ENCODE measurements around the gene PRDM12.

Gene PRDM12

DNA sequence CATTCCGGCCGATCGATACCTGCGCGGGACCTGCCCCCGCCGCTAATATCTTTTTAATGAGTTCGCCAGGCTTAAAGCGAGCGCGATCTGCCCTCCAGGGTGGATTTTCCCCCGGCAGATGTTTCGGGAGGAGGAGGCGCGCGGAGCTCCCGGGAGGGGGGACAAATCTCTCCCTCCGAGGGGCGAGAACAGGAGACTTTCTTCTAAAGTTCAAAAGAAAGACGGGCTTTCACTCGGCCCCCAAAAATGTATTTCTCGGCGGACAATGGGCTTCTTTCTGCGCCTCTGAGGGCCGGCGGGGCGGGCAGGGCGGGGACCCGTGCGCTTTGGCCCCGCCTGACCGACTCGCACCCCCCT, 4.1 kb upstream of the PRDM12 start:
- CTCF ChIA-PET = no interaction called here
- POLR2A ChIA-PET (ENCODE audit: low non-redundant PET) = no interaction called here
- DNase-seq (ENCODE audit: low spot score) = no peak
- TF ChIP-seq, protein P1, sequence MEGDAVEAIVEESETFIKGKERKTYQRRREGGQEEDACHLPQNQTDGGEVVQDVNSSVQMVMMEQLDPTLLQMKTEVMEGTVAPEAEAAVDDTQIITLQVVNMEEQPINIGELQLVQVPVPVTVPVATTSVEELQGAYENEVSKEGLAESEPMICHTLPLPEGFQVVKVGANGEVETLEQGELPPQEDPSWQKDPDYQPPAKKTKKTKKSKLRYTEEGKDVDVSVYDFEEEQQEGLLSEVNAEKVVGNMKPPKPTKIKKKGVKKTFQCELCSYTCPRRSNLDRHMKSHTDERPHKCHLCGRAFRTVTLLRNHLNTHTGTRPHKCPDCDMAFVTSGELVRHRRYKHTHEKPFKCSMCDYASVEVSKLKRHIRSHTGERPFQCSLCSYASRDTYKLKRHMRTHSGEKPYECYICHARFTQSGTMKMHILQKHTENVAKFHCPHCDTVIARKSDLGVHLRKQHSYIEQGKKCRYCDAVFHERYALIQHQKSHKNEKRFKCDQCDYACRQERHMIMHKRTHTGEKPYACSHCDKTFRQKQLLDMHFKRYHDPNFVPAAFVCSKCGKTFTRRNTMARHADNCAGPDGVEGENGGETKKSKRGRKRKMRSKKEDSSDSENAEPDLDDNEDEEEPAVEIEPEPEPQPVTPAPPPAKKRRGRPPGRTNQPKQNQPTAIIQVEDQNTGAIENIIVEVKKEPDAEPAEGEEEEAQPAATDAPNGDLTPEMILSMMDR (conservative IDR thresholded peaks at IDR 0.05; ENCODE audit: low read depth) = no peak
- H3K27ac ChIP-seq = no peak overlapping the region

DNA sequence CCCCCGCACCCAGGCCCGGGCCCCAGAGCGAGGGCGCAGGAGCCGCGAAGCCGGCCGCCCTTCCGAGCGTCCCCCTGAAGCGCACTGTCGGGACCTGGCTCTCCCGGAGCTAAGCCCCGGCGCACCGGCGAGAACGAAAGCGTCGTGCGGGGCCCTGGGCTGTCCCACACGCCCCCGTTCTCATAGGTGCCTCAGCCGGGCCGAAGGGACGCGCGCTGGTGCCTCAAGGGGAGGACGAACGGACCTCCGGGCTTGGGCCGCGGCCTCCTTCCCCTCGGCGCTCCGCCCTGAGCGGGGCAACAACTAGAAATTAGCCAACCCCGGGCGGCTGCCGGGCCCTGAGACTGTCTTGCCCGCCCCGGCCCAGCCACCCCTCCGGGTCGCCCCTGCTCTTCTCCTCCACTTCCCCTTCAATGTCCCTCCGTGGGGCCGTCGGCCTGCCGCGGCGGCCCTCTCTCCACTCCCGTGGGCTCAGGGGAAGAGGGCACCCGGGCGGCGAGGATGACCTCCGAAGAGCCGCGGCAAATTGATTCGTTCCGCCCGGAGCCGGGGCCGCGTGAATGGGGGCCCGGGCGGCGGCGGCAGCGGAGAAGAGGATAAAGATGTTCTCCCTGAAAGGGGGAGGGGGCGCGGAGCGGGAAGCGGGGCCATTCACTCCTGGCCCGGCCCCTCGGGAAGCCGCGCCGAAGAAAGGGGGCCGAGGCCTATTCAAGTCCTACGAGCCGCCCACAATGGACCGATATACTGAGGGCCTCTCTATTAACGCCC, 3.5 kb upstream of the PRDM12 start:
- ChIA-PET CTCF (no interaction called here), POLR2A (ENCODE audit: low non-redundant PET) (no interaction called here)
- H3K27ac ChIP-seq = no peak overlapping the region
- TF ChIP-seq, protein P1 (conservative IDR thresholded peaks at IDR 0.05; ENCODE audit: low read depth) = no peak
- DNase-seq (ENCODE audit: low spot score) = no peak

DNA sequence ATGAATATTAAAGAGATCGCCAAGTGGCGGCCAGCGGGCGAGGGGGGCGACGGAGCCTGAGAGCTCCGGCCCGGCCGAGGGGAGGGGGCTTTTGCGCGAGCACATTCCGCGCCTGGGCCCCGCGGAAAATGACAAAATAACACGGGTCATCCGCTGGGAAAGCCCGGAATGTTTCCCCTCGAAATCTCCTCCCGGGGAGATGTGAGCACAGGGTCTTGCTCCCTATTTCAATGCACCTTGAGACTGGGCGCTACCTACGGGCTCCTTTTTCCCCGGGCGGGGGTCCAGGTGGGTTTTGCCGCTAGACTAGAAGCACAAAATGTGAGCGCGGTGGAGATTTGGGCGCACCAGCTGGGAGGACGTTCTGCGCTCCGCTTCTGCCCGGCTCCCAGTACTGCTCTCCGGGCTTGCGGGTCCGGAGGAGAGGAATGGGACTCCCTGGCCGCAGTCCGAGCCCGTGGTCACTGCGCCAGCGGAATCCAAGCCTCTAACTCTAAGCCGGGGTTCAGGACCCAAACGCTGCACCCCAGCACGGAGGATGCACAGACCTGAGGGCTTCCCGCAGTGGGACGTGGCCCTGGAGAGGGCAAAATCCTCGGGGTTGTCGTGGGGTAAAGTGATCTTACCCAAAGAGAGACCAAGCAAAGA, 2.8 kb upstream of the PRDM12 start:
- CTCF ChIA-PET = interaction anchor here (1.3 to 2.0 kb wide), 2 partner anchors 21 to 23 kb away, joined by 9 to 13 read pairs; no protein-coding TSS in a partner anchor
- TF ChIP-seq, protein P1 (conservative IDR thresholded peaks at IDR 0.05; ENCODE audit: low read depth) = no peak
- POLR2A ChIA-PET (ENCODE audit: low non-redundant PET) = interaction anchor here (0.6 kb wide), 1 partner anchor 14 kb away, joined by 10 read pairs; no protein-coding TSS in a partner anchor
- no peak for DNase-seq (ENCODE audit: low spot score)
- H3K27ac ChIP-seq = no peak overlapping the region

DNA sequence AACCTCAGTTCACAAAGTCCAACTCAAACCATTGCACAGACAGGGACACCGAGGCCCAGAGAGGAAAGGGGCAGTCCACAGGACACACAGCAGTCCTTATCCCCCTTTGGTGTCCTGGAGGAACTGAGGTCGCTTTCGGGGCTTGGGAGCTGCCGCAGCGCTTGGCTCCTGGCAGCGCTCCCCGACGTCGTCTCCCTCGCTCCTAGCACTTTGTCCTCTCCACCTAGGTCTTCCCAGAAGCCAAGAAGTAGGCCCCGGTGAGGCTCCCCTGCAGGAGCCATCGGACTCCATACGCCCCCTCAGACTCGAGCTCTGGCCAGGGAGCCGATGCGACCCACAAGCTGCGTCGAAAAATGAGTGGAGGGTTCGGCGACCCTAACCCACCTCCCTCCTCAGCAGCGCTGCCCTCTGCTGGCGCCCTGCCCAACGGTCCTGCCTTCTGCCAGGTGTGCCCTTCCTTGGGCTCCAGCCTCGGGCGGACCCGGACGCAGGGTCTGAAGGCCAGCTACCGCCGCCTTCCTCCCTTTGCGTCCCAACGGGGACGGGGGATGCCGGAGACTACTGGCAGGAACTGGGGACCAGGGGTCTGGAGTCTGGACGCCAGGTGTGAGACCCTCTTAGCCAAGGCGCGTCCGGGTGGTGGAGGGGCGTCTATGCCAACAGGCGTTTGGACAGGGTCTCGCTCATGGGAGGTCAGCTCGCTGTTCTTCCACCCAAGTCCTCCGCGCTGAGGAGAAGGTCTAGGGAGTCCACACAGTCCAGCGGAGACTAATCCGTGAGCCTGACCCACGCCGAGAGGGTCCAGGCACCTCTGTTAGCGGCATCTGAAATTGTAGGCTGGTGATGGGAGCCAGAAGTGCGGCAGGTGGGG, 2.1 kb upstream of the PRDM12 start:
- ChIA-PET CTCF (interaction anchor here (0.7 to 2.0 kb wide), 3 partner anchors 20 to 66 kb away, joined by 3 to 13 read pairs (median 9); no protein-coding TSS in a partner anchor), POLR2A (ENCODE audit: low non-redundant PET) (interaction anchor here (0.6 kb wide), 1 partner anchor 15 kb away, joined by 10 read pairs; no protein-coding TSS in a partner anchor)
- TF ChIP-seq, protein P1 (conservative IDR thresholded peaks at IDR 0.05; ENCODE audit: low read depth) = no peak
- no peak for DNase-seq (ENCODE audit: low spot score)
- no peak overlapping the region for H3K27ac ChIP-seq

DNA sequence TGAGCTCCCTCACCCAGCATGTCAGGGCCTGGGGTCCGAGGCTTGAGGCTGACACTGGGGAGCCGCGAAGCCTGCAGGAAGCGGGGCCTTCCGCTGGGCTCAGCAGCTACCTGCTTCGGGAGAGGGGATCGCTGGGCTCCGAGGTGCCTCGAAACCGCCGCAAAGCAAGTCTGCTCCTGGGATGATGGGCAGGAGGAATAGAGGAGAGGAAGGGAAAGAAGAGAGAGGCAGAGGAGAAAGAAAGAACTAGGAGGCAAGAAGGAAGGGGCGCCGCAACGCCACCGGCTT, 1.5 kb upstream of the PRDM12 start:
- POLR2A ChIA-PET (ENCODE audit: low non-redundant PET) = no interaction called here
- no peak for DNase-seq (ENCODE audit: low spot score)
- H3K27ac ChIP-seq = no peak overlapping the region
- TF ChIP-seq, protein P1 (conservative IDR thresholded peaks at IDR 0.05; ENCODE audit: low read depth) = no peak
- CTCF ChIA-PET = interaction anchor here (0.7 to 2.0 kb wide), 3 partner anchors 20 to 67 kb away, joined by 3 to 13 read pairs (median 4); no protein-coding TSS in a partner anchor
